Neural cell (in vitro differentiated cells): ENCODE data around the gene FEM1B.

Experiments
- EZH2 ChIP-seq: fragments of 200-600, 300-800 bp; shearing (Covaris generic), sonication (generic); IDR thresholded peaks from 2 replicates; pipeline ENCODE4 v1.6.1; 2014; ENCODE audit warnings: antibody characterized with exemption, low read length, borderline replicate concordance, mild to moderate bottlenecking; ENCODE audit not compliant: insufficient read depth, poor library complexity, severe bottlenecking
- POLR2AphosphoS5 ChIP-seq: IDR thresholded peaks from 2 replicates; pipeline ENCODE4 v1.6.1; 2012
- RAD21 ChIP-seq: fragments of 450-650 bp; conservative IDR thresholded peaks from 2 replicates; pipeline ENCODE4 v1.6.1; 2014; ENCODE audit warnings: antibody characterized with exemption, mild to moderate bottlenecking, moderate library complexity

DNA sequence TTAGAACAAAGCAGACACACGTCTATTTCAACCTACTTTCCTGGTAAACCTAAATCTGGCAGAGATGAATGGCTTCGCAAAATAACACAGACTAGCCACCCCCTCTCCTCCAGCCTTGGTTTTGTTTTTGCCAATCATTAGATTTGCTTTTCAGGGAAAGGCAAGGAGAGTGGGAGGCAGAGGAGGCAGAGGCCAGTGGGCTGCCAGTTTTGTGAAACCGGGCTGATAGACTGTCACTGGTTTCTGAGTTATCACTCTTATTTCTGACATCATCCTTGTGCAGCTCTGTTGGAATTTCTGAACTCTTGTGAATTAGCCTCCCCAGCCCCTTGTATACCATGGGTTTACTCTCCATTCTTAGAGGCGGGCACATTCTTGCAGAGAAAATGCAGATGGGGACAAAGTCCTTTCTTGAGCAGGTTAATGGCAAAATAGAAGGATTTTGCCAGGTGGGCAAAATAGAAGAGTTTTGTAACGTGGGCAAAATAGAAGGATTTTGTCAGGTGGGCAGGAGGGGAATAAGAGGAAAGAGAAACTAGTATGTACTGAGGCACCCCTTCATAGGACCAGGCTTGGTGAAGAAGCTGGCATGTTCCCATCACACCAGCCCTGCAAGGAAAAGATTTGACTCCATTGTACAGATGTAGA lies 3.2 kb upstream of the FEM1B start:
- TF ChIP-seq EZH2, result no peak
- TF ChIP-seq POLR2AphosphoS5, result no peak
- TF ChIP-seq RAD21, result no peak
